Naive thymus-derived CD4-positive, alpha-beta T cell (primary cell): ENCODE data around the gene RPS15. TPM values are rescaled to one million over a fixed set of nuclear protein-coding genes. Genes with fewer than 3 reads are reported as not detected.

Experiments
- ATAC-seq: fragments of 150-1000 bp; cut with Tn5 transposase; 2 replicates; pipeline ENCODE4 v1.10.0; 2021; ENCODE audit warnings: mild to moderate bottlenecking, moderate library complexity
- CTCF ChIA-PET: fragments of 350-600 bp; sonication (Branson Sonifier 250); formaldehyde crosslinking; loops from one replicate; lab custom pipeline; 2021; ENCODE audit warnings: antibody characterized with exemption; lab: Charles Lee
- POLR2A ChIA-PET: fragments of 350-600 bp; sonication (Branson Sonifier 250); formaldehyde crosslinking; loops from one replicate; lab custom pipeline; 2021; ENCODE audit warnings: antibody characterized with exemption, inconsistent platforms; lab: Charles Lee
- DNase-seq, 9 donors: peaks; one replicate each; pipeline versions ENCODE4 v3.0.0 to v3.0.0-alpha.2; 2020 to 2022; ENCODE audit warnings: mixed read lengths in 1 of 9
- H3K27ac ChIP-seq: one replicate; pipeline ENCODE4 v1.7.0; 2013; ENCODE audit warnings: mild to moderate bottlenecking, low read depth, low read length, moderate library complexity
- H3K27me3 ChIP-seq, 2 donors: one replicate each; pipeline ENCODE4 v1.7.0; 2013; ENCODE audit warnings: low read length in 2 of 2, mild to moderate bottlenecking in 2 of 2, moderate library complexity in 2 of 2; ENCODE audit not compliant: control insufficient read depth in 2 of 2, insufficient read depth in 2 of 2
- H3K36me3 ChIP-seq, 3 experiments: 1 replicate in 2 of 3; 2 replicates in 1 of 3; pipeline ENCODE4 v1.7.0; 2013; ENCODE audit warnings: low read length in 3 of 3, mild to moderate bottlenecking in 3 of 3, moderate library complexity in 1 of 3; ENCODE audit not compliant: insufficient read depth in 3 of 3, control insufficient read depth in 2 of 3
- H3K4me1 ChIP-seq, 2 donors: one replicate each; pipeline ENCODE4 v1.7.0; 2013; ENCODE audit warnings: low read length in 2 of 2, mild to moderate bottlenecking in 2 of 2, moderate library complexity in 1 of 2; ENCODE audit not compliant: control insufficient read depth in 2 of 2, insufficient read depth in 2 of 2
- H3K4me3 ChIP-seq: 2 replicates; pipeline ENCODE4 v1.7.0; 2013; ENCODE audit warnings: mild to moderate bottlenecking, low read length
- H3K9me3 ChIP-seq, 3 experiments: 1 replicate in 2 of 3; 2 replicates in 1 of 3; pipeline ENCODE4 v1.7.0; 2013; ENCODE audit warnings: low read length in 3 of 3; ENCODE audit not compliant: control insufficient read depth in 2 of 3
- H3K27ac Mint-ChIP-seq, 9 donors: one replicate each; pipeline ENCODE4 v1.8.0; 2020 to 2022; ENCODE audit warnings: mixed read lengths in 9 of 9, mild to moderate bottlenecking in 8 of 9, moderate library complexity in 5 of 9, inconsistent platforms in 2 of 9
- H3K27me3 Mint-ChIP-seq, 5 donors: one replicate each; pipeline ENCODE4 v1.8.0; 2021 to 2022; ENCODE audit warnings: mixed read lengths in 5 of 5, mild to moderate bottlenecking in 1 of 5
- H3K36me3 Mint-ChIP-seq, 5 donors: one replicate each; pipeline ENCODE4 v1.8.0; 2020 to 2022; ENCODE audit warnings: mixed read lengths in 5 of 5, mild to moderate bottlenecking in 3 of 5, inconsistent platforms in 1 of 5
- H3K4me1 Mint-ChIP-seq, 7 donors: one replicate each; pipeline ENCODE4 v1.8.0; 2020 to 2022; ENCODE audit warnings: mixed read lengths in 7 of 7, mild to moderate bottlenecking in 3 of 7, inconsistent platforms in 1 of 7
- H3K4me3 Mint-ChIP-seq, 10 donors: one replicate each; pipeline ENCODE4 v1.8.0; 2020 to 2022; ENCODE audit warnings: mild to moderate bottlenecking in 10 of 10, mixed read lengths in 10 of 10, moderate library complexity in 6 of 10, inconsistent platforms in 2 of 10
- H3K9me3 Mint-ChIP-seq, 11 donors: one replicate each; pipeline ENCODE4 v1.8.0; 2020 to 2022; ENCODE audit warnings: mixed read lengths in 11 of 11, mild to moderate bottlenecking in 4 of 11, inconsistent platforms in 1 of 11, moderate library complexity in 1 of 11
- intact Hi-C, 2 donors: fragments of 100-400 bp; cut with micrococcal nuclease; formaldehyde crosslinking; loops; one replicate each; pipeline ENCODE4 v1.15.1; 2023
- polyA plus RNA-seq, 2 donors: library from polyadenylated mRNA; unstranded; fragments of 300-500 nt; fragmentation: Illumina TruSeq; gene quantifications; one replicate each; pipeline ENCODE4 v1.2.3, GENCODE V29; 2021
- total RNA-seq, 6 experiments: library from RNA in 5 of 6; stranded (reverse) in 5 of 6; gene quantifications; 1 replicate in 5 of 6; 2 replicates in 1 of 6; pipeline ENCODE4 v1.2.3 and lab custom pipeline; 2021 to 2026

The RPS15 gene
- total and polyA plus RNA-seq, 7 experiments from 2014 or later, result 1,300 to 3,761 (median 2,017) TPM

DNA sequence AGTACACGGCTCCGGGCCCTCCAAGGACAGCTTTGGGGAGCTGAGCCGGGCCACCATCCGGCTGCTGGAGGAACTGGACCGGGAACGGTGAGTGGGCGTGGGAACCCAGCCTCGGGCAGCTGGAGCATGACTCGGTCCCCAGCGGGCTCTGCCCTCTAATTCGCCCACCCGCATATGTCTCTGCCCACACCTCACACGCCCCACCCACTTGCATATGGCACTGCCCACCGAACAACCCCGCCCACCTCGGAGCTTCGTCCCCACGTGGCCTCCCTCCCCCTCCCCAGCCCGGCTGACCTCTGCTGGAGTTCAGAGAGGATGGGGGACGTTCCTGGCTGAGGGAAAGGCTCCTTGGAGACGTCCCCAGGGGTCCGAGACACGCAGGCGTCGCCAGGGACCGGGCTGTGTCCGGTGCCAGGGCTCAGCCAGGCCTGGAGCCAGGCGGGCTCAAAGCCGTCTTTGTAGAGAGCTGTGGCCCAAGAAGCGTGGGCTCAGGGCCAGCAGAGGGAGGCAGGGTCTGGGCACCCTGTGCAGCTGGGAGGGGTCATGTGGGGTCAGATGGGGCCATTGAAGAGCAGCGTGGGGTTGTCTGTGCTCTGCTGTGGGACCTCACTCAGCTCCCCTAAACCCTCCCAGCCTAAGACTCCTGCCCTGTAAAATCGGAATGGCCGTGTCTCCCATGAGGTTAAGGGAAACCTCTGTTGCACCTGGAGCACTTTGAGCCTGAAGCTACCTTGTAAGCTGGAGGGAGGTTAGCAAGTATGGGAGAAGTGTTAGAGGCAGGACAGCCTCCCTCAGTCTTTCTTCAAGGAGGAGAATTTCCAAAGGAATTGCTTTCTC lies 15.5 kb downstream of the RPS15 start:
- ATAC-seq, result no peak
- Histone ChIP-seq H3K4me3 (no peak overlapping the region), H3K4me1 (peaks cover 8 to 15% of the 10 kb centered on the region in 2 donors), H3K27me3 (peaks cover 5 to 49% of the 10 kb centered on the region in 2 donors), H3K9me3 (no peaks in the 10 kb centered on the region), H3K27ac (no peak overlapping the region), H3K36me3 (no peaks in the 10 kb centered on the region)
- ChIA-PET CTCF (interaction anchor here (0.6 kb wide), 1 partner anchor 946 kb away, joined by 4 read pairs; no protein-coding TSS in a partner anchor), POLR2A (interaction anchor here (0.6 to 1.1 kb wide), 2 partner anchors 11 to 243 kb away, joined by 3 to 4 read pairs; no protein-coding TSS in a partner anchor)
- no peak for DNase-seq
- Mint-ChIP-seq H3K36me3 (peaks cover 0 to 4% (median 0%) of the 10 kb centered on the region in 5 donors), H3K27me3 (peaks cover 33 to 74% (median 37%) of the 10 kb centered on the region in 5 donors), H3K4me3 (peak overlapping the region in 3 of 10 donors; percentile 37 to 47 (median 47)), H3K9me3 (peaks cover 0 to 7% (median 0%) of the 10 kb centered on the region in 11 donors), H3K4me1 (peaks cover 8 to 33% (median 26%) of the 10 kb centered on the region in 7 donors), H3K27ac (no peak overlapping the region)
- intact Hi-C loops, result no loop called here

DNA sequence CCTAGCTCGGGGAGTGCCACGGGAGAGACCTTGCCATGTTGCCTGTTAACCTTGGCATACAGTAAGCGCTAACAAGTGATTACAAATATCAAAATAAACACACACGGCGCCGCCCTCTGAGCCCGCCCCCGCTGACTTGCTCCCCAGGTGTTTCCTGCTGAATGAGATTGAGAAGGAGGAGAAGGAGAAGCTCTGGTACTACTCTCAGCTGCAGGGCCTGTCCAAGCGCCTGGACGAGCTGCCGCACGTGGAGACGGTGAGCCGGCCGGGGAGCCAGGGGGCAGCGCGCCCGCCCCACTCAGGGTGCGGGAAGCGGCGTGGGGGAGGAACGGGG lies 16.8 kb downstream of the RPS15 start:
- ATAC-seq (no peak), DNase-seq (no peak)
- peaks cover 8 to 29% (median 21%) of the 10 kb centered on the region in 7 donors for H3K4me1 Mint-ChIP-seq
- H3K27ac Mint-ChIP-seq, result peak overlapping the region in 1 of 9 donors; percentile 20
- H3K27ac ChIP-seq, result no peak overlapping the region
- peaks cover 0 to 4% (median 0%) of the 10 kb centered on the region in 5 donors for H3K36me3 Mint-ChIP-seq
- ChIA-PET POLR2A (interaction anchor here (0.6 to 1.9 kb wide), 3 partner anchors 10 to 298 kb away, joined by 4 to 5 read pairs (median 5); no protein-coding TSS in a partner anchor), CTCF (interaction anchor here (0.6 kb wide), 1 partner anchor 1182 kb away, joined by 3 read pairs; no protein-coding TSS in a partner anchor)
- peaks cover 0 to 5% (median 0%) of the 10 kb centered on the region in 11 donors for H3K9me3 Mint-ChIP-seq
- H3K27me3 Mint-ChIP-seq, result peaks cover 25 to 71% (median 29%) of the 10 kb centered on the region in 5 donors
- H3K4me3 ChIP-seq, result no peak overlapping the region
- H3K9me3 ChIP-seq, result no peaks in the 10 kb centered on the region
- peaks cover 0 to 38% of the 10 kb centered on the region in 2 donors for H3K27me3 ChIP-seq
- H3K36me3 ChIP-seq, result no peaks in the 10 kb centered on the region
- peak overlapping the region in 6 of 10 donors; percentile 23 to 69 (median 36) for H3K4me3 Mint-ChIP-seq
- intact Hi-C loops, result no loop called here
- peaks cover 8 to 15% of the 10 kb centered on the region in 2 donors for H3K4me1 ChIP-seq

DNA sequence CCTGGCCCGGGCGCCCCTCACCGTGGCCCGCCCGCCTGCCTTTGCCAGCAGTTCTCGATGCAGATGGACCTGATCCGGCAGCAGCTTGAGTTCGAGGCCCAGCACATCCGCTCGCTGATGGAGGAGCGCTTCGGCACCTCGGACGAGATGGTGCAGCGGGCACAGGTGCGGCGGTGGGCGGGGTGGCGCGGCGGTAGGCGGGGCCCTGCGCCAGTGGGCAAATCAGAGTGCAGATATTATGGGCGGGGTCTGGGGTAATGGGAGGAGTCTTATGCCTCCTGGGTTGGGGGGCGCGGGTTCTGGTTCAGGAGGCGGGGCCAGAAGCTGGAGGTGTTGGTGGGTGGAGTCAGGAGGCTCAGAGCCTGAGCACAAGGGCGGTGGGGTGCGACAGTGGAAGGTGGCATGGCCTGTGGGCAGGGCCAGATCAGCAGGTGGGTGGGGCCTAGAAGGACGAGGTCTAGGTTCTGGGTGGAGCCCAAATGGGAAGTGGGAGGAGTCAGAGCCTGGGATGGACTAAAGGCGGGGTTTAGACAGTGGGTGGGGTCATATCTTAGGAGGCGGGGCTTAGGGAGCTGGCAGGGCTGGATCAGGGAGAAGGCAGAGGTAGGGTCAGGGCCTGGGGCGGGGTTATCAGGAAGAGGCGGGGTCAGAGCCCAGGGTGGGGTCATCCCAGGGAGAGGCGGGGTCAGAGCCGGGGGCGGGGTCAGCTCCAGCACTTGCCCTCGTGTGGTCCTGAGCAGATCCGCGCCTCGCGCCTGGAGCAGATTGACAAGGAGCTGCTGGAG lies 17.3 kb downstream of the RPS15 start:
- Histone ChIP-seq H3K27me3 (peaks cover 0 to 34% of the 10 kb centered on the region in 2 donors), H3K4me3 (no peak overlapping the region), H3K9me3 (no peaks in the 10 kb centered on the region), H3K4me1 (peaks cover 8 to 15% of the 10 kb centered on the region in 2 donors), H3K27ac (no peak overlapping the region), H3K36me3 (no peaks in the 10 kb centered on the region)
- H3K27ac Mint-ChIP-seq, result peak overlapping the region in 1 of 9 donors; percentile 14
- intact Hi-C loops, result no loop called here
- peak; percentile 84 for ATAC-seq
- ChIA-PET CTCF (no interaction called here), POLR2A (interaction anchor here (0.6 to 1.9 kb wide), 3 partner anchors 10 to 211 kb away, joined by 3 to 5 read pairs (median 5); no protein-coding TSS in a partner anchor)
- H3K4me1 Mint-ChIP-seq, result peaks cover 5 to 25% (median 18%) of the 10 kb centered on the region in 7 donors
- peaks cover 0 to 4% (median 0%) of the 10 kb centered on the region in 5 donors for H3K36me3 Mint-ChIP-seq
- peaks cover 22 to 67% (median 25%) of the 10 kb centered on the region in 5 donors for H3K27me3 Mint-ChIP-seq
- peak in 7 of 9 donors; percentile 41 to 68 (median 55) for DNase-seq
- H3K4me3 Mint-ChIP-seq, result peak overlapping the region in 8 of 10 donors; percentile 42 to 69 (median 52)
- peaks cover 0 to 5% (median 0%) of the 10 kb centered on the region in 11 donors for H3K9me3 Mint-ChIP-seq

DNA sequence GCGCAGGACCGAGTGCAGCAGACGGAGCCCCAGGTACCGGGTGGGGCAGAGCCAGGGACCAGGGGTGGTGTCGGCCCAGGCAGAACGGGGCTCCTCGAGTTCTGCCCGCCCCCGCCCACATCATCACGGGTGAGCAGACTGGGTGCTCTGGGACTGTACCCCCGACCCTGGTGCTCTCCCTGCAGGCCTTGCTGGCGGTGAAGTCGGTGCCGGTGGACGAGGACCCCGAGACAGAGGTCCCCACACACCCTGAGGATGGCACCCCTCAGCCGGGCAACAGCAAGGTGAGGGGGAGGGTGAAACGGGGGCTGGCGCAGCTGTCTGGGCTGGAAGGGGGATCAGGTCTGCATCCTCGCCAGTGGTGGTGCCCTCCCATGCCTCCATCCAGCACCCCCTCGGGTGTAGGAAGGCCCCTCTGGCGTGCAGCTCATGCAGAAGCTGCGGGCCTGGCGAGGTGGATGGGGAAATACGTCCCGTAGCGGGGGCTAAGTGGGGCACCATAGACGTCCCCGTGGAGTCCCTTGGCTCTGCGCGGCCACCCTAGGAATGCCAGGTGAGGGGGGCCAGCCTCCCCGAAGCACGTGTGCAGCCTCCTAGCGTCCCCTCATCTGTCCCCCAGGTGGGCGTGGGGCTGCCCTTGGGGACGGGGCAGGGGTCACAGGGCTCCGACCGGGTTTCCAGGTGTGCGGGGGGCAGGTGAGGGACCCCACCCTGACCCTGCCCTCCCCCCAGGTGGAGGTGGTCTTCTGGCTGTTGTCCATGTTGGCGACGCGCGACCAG lies 18.1 kb downstream of the RPS15 start:
- Mint-ChIP-seq H3K4me3 (peak overlapping the region in 1 of 10 donors; percentile 69), H3K27ac (no peak overlapping the region), H3K9me3 (peaks cover 0 to 3% (median 0%) of the 10 kb centered on the region in 11 donors), H3K4me1 (peaks cover 0 to 19% (median 13%) of the 10 kb centered on the region in 7 donors), H3K36me3 (peaks cover 0 to 4% (median 0%) of the 10 kb centered on the region in 5 donors), H3K27me3 (peaks cover 15 to 60% (median 17%) of the 10 kb centered on the region in 5 donors)
- no peaks in the 10 kb centered on the region for H3K36me3 ChIP-seq
- DNase-seq (no peak), ATAC-seq (no peak)
- H3K4me1 ChIP-seq, result peaks cover 8 to 15% of the 10 kb centered on the region in 2 donors
- intact Hi-C loops, result no loop called here
- ChIA-PET POLR2A (interaction anchor here (0.7 to 1.9 kb wide), 2 partner anchors 11 to 212 kb away, joined by 3 to 5 read pairs; no protein-coding TSS in a partner anchor), CTCF (no interaction called here)
- H3K27ac ChIP-seq, result no peak overlapping the region
- H3K27me3 ChIP-seq, result peaks cover 0 to 26% of the 10 kb centered on the region in 2 donors
- H3K9me3 ChIP-seq, result no peaks in the 10 kb centered on the region
- H3K4me3 ChIP-seq, result no peak overlapping the region

DNA sequence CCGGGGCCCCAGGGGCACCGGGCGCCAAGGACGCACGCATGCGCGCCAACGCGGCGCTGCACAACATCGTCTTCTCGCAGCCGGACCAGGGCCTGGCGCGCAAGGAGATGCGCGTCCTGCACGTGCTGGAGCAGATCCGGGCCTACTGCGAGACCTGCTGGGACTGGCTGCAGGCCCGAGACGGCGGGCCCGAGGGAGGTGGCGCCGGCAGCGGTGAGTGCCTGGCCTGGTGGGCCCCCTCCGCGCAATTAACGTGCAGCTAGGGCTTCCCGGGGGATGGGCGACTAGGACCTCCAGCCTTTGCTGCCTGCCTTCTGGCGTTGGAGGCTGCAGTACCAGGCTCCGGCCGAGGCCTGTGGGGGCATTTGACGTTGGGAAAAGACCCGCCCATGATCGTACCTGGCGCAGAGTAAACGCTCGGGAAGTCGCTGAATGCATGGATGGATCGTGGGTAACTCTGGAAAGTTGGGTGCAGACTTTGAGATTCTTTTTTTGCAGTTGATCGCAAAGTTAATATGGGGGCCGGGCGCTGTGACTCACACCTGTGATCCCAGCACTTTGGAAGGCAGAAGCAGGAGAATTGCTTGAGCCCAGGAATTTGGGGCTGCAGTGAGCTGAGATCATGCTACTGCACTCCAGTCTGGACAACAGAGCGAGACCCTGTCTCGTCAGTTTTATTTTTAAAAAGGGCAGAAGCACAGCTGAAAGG lies 19.0 kb downstream of the RPS15 start:
- H3K27ac ChIP-seq, result no peak overlapping the region
- H3K4me3 ChIP-seq, result no peak overlapping the region
- Mint-ChIP-seq H3K4me1 (peaks cover 0 to 19% (median 13%) of the 10 kb centered on the region in 7 donors), H3K4me3 (no peak overlapping the region), H3K9me3 (peaks cover 0 to 3% (median 0%) of the 10 kb centered on the region in 11 donors), H3K27ac (no peak overlapping the region), H3K36me3 (peaks cover 0 to 4% (median 0%) of the 10 kb centered on the region in 5 donors), H3K27me3 (peaks cover 15 to 52% (median 17%) of the 10 kb centered on the region in 5 donors)
- DNase-seq (no peak), ATAC-seq (no peak)
- no peaks in the 10 kb centered on the region for H3K9me3 ChIP-seq
- POLR2A ChIA-PET, result no interaction called here
- H3K36me3 ChIP-seq, result no peaks in the 10 kb centered on the region
- intact Hi-C loops, result no loop called here
- CTCF ChIA-PET, result no interaction called here
- H3K27me3 ChIP-seq, result peaks cover 0 to 22% of the 10 kb centered on the region in 2 donors
- peaks cover 8 to 15% of the 10 kb centered on the region in 2 donors for H3K4me1 ChIP-seq
